HFF-Myc (cell line): ENCODE results near the gene CATSPERB.
"Not testable (repeated sequence)": the region's sequence is repeated elsewhere in the genome, so short reads cannot be mapped to it uniquely, and the experiment has no call there.

Source experiments
- DNase-seq: peaks from one replicate; pipeline ENCODE4 v3.0.0-alpha.2; 2011; ENCODE audit warnings: low read depth; ENCODE audit errors: extremely low read depth
- H3K4me3 ChIP-seq: replicated peaks from 2 replicates; pipeline ENCODE4 v1.5.1; 2011; ENCODE audit warnings: low read depth, mild to moderate bottlenecking, control low read depth, low read length
- CTCF ChIP-seq: IDR thresholded peaks from 2 replicates; pipeline ENCODE4 v1.5.1; 2012; ENCODE audit warnings: mild to moderate bottlenecking, low read depth, low read length, control low read depth; ENCODE audit errors: missing control alignments

CATSPERB gene

GRCh38 chr14:91679273-91679672, 52.6 kb downstream of the CATSPERB start:
- H3K4me3 ChIP-seq = no peak overlapping the region
- no peak for DNase-seq
- TF ChIP-seq CTCF = no peak

GRCh38 chr14:91677687-91678086, 54.2 kb downstream of the CATSPERB start:
- H3K4me3 ChIP-seq, DNase-seq: not testable (repeated sequence)

GRCh38 chr14:91674911-91675310, 57.0 kb downstream of the CATSPERB start:
- no peak overlapping the region for H3K4me3 ChIP-seq
- no peak for DNase-seq
- no peak for TF ChIP-seq CTCF

GRCh38 chr14:91669867-91670266, 62.0 kb downstream of the CATSPERB start:
- no peak overlapping the region for H3K4me3 ChIP-seq
- DNase-seq = no peak
- no peak for TF ChIP-seq CTCF

- not testable (repeated sequence) for H3K4me3 ChIP-seq, DNase-seq
These were observed 64.8 kb downstream of the CATSPERB start for GRCh38 chr14:91667101-91667500.

- no peak for DNase-seq
- no peak overlapping the region for H3K4me3 ChIP-seq
- no peak for TF ChIP-seq CTCF
These were observed 71.1 kb downstream of the CATSPERB start for GRCh38 chr14:91660790-91661189.

- H3K4me3 ChIP-seq = no peak overlapping the region
- DNase-seq = no peak
- no peak for TF ChIP-seq CTCF
These were observed 77.0 kb downstream of the CATSPERB start for GRCh38 chr14:91654836-91655235.

- H3K4me3 ChIP-seq = no peak overlapping the region
- DNase-seq = no peak
- no peak for TF ChIP-seq CTCF
These were observed 78.4 kb downstream of the CATSPERB start for GRCh38 chr14:91653451-91653850.
